Measurements from ENCODE around the gene KCNJ15. TPM values are rescaled to one million over a fixed set of nuclear protein-coding genes. Genes with fewer than 3 reads are reported as not detected.

The KCNJ15 gene
- total RNA-seq, 3 donors from 2014 or later (not counting 1 experiment from before 2014, with no cell fraction given): 1.9 TPM; not detected in 2

DNA sequence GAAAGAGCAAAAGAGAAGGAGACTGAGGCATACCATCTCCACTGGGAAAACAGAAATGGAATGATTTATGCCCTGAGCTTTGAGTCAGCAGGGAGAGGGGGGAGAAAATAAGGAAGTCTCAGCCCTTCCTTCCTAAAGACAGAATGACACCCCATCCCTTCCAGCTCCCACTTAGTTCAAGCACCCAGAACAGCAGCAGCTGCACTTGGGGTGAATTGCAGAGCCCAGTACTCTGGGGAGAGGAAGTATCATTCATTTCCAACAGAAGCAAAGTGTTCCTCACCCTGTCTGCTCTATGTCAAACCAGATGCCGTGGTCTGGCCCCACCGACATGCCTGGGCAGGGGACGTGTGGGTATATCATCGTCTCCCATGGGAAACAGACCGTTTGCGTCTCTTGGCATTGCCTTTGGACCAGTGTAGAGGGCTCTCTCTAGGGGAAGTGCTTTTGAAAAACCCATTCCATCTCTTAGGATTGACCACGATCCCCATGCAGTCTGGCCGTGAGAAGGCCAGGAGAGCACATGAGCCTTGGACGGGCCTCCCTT is 1.1 kb upstream of the KCNJ15 start:
- peaks cover 34 to 75% of the 10 kb centered on the region in 2 donors for H3K27me3 Mint-ChIP-seq (ENCODE audit: low read depth in 2 of 2)
- no peaks in the 10 kb centered on the region for H3K9me3 Mint-ChIP-seq
- H3K27me3 ChIP-seq (ENCODE audit: control insufficient read depth, insufficient read depth, low read length): no peaks in the 10 kb centered on the region
- TF ChIP-seq, protein P1, sequence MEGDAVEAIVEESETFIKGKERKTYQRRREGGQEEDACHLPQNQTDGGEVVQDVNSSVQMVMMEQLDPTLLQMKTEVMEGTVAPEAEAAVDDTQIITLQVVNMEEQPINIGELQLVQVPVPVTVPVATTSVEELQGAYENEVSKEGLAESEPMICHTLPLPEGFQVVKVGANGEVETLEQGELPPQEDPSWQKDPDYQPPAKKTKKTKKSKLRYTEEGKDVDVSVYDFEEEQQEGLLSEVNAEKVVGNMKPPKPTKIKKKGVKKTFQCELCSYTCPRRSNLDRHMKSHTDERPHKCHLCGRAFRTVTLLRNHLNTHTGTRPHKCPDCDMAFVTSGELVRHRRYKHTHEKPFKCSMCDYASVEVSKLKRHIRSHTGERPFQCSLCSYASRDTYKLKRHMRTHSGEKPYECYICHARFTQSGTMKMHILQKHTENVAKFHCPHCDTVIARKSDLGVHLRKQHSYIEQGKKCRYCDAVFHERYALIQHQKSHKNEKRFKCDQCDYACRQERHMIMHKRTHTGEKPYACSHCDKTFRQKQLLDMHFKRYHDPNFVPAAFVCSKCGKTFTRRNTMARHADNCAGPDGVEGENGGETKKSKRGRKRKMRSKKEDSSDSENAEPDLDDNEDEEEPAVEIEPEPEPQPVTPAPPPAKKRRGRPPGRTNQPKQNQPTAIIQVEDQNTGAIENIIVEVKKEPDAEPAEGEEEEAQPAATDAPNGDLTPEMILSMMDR (IDR thresholded peaks at IDR 0.05): no peak
- H3K4me3 ChIP-seq (ENCODE audit: low read length): no peak overlapping the region
- no peaks in the 10 kb centered on the region for H3K4me1 Mint-ChIP-seq
- no peaks in the 10 kb centered on the region for H3K36me3 Mint-ChIP-seq
- no peak overlapping the region for H3K4me3 Mint-ChIP-seq
- ATAC-seq: no peak
- DNase-seq: no peak
- H3K27ac ChIP-seq (ENCODE audit: low read length): no peak overlapping the region
- 84% methylated on average over 9 of the region's 9 CpGs for WGBS (ENCODE audit: insufficient coverage)
- no peaks in the 10 kb centered on the region for H3K36me3 ChIP-seq (ENCODE audit: control insufficient read depth, insufficient read depth, low read length)
- no peaks in the 10 kb centered on the region for H3K4me1 ChIP-seq (ENCODE audit: control insufficient read depth, insufficient read depth, low read length)
- H3K27ac Mint-ChIP-seq: no peak overlapping the region
- intact Hi-C loops (cut with micrococcal nuclease): no loop called here
- no peaks in the 10 kb centered on the region for H3K9me3 ChIP-seq (ENCODE audit: control insufficient read depth, insufficient read depth, low read length)

DNA sequence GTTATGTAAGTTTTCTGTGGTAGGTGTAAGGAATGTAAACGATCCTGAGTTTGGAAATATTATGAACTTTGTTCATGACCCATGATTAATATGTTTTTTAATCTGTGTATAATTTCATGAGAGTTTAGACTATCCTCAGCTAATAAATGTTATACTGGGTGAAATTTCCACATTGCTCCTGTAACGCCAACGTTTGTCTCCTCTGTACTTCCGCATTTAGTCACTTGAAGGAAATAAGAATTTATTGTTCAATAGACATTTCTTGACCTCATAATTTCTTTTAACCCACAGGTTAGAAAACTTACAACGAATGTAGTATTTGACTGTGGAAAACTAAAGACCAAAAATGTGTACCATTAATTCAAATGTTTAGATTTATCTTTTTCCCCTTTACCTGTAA is 876 bp downstream of the KCNJ15 start:
- H3K27ac Mint-ChIP-seq: no peak overlapping the region
- H3K4me3 ChIP-seq (ENCODE audit: low read length): no peak overlapping the region
- H3K36me3 ChIP-seq (ENCODE audit: control insufficient read depth, insufficient read depth, low read length): no peaks in the 10 kb centered on the region
- no peak for DNase-seq
- no peak for ATAC-seq
- H3K36me3 Mint-ChIP-seq: no peaks in the 10 kb centered on the region
- H3K4me3 Mint-ChIP-seq: no peak overlapping the region
- peaks cover 34 to 58% of the 10 kb centered on the region in 2 donors for H3K27me3 Mint-ChIP-seq (ENCODE audit: low read depth in 2 of 2)
- H3K9me3 ChIP-seq (ENCODE audit: control insufficient read depth, insufficient read depth, low read length): no peaks in the 10 kb centered on the region
- TF ChIP-seq, protein P1 (IDR thresholded peaks at IDR 0.05): no peak
- no peaks in the 10 kb centered on the region for H3K4me1 ChIP-seq (ENCODE audit: control insufficient read depth, insufficient read depth, low read length)
- no peaks in the 10 kb centered on the region for H3K27me3 ChIP-seq (ENCODE audit: control insufficient read depth, insufficient read depth, low read length)
- no peaks in the 10 kb centered on the region for H3K4me1 Mint-ChIP-seq
- no peaks in the 10 kb centered on the region for H3K9me3 Mint-ChIP-seq
- intact Hi-C loops (cut with micrococcal nuclease): no loop called here
- 0% methylated on average over 1 of the region's 5 CpGs for WGBS (ENCODE audit: insufficient coverage)
- H3K27ac ChIP-seq (ENCODE audit: low read length): no peak overlapping the region

DNA sequence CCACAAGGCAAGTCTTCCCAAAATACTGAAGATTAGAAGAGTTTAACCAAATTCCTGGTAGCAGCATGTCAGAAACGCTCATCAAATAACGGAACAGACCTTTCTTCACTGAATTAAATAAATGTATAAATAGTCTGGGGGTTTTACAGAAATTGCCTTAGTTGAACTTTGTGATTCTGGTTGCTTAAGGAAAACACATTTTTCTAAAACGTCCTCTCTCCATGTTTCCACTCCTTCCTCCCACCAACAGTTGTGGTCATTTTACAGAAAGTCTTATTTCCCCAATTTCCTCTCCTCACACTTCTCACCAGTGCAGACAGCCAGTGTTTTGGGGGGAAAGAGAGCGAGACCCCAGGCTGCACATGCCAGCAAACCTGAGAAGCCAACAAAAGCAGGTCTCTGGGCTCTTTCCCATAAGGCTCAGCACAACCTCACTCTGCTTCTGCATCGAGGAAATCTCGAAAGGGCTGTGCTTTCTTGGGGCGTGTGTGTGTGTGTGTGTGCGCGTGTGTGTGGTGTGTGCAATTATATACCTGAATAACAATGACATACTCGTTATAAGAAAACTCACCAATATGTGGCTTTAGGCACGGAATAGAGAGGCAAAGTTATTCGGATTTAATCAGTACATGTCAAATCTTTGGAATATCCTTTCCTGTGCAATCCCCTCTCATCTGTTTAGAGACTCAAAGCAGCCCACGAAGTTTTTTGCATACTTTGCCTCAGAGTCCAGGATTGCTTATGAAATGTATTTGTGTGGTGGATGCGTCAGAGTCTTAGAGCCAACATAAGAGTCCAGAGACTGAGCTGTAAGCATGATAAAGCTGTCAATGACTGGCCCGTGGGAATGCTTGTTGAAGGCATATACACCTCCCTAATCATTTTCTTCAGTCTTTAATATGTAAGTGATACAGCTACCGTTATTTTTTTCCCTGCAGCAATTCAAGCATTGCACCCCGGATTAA is 2.0 kb downstream of the KCNJ15 start:
- no peaks in the 10 kb centered on the region for H3K9me3 ChIP-seq (ENCODE audit: control insufficient read depth, insufficient read depth, low read length)
- no peaks in the 10 kb centered on the region for H3K4me1 ChIP-seq (ENCODE audit: control insufficient read depth, insufficient read depth, low read length)
- Mint-ChIP-seq H3K27me3 (ENCODE audit: low read depth in 2 of 2) (peaks cover 28 to 49% of the 10 kb centered on the region in 2 donors), H3K36me3 (no peaks in the 10 kb centered on the region), H3K9me3 (no peaks in the 10 kb centered on the region), H3K4me1 (no peaks in the 10 kb centered on the region), H3K27ac (no peak overlapping the region), H3K4me3 (no peak overlapping the region)
- 58% methylated on average over 6 of the region's 17 CpGs for WGBS (ENCODE audit: insufficient coverage)
- intact Hi-C loops (cut with micrococcal nuclease): no loop called here
- DNase-seq (no peak), ATAC-seq (no peak)
- H3K27ac ChIP-seq (ENCODE audit: low read length): no peak overlapping the region
- no peaks in the 10 kb centered on the region for H3K27me3 ChIP-seq (ENCODE audit: control insufficient read depth, insufficient read depth, low read length)
- no peaks in the 10 kb centered on the region for H3K36me3 ChIP-seq (ENCODE audit: control insufficient read depth, insufficient read depth, low read length)
- H3K4me3 ChIP-seq (ENCODE audit: low read length): no peak overlapping the region
- TF ChIP-seq, protein P1 (IDR thresholded peaks at IDR 0.05): no peak
